ENCODE measurements around the gene NTMT1.

DNA sequence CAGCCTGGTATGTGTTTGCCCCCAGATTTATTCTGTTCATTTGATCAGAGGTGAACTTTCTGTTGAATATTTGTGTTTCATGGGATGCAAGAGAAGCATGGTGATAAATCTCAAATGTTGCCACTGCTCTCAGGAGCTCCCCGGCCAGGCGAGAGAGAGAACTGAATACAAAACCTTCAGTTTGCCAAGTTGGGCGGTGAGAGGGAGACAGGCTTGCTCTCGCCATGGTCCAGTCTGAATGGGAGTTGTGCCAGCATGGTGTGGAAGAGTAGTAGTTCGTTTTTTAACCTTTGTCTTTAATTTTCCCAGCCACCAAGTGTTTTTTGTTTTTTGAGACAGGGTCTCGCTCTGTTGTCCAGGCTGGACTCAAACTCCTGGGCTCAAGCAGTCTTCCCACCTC is 2.7 kb downstream of the NTMT1 start:
- TF ChIP-seq EZH2 (IDR thresholded peaks at IDR 0.05; ENCODE audit: borderline replicate concordance, low read depth, low read length, poor library complexity, severe bottlenecking): no peak
- TF ChIP-seq CTCF (conservative IDR thresholded peaks at IDR 0.05; ENCODE audit: low read depth, low read length): no peak
